ENCODE measurements around the gene CMTM1.
A peak's percentile ranks its signal among the peaks of the same experiment; 100 is the strongest.

The CMTM1 gene

GRCh38 chr16:66548068-66548467 lies 18.2 kb upstream of the CMTM1 start:
- no peak overlapping the region for H3K27ac ChIP-seq
- H4K20me1 ChIP-seq (ENCODE audit: insufficient read depth): no peaks in the 10 kb centered on the region
- H3K36me3 ChIP-seq (ENCODE audit: insufficient read depth): no peaks in the 10 kb centered on the region
- H3K4me3 ChIP-seq (IDR thresholded peaks at IDR 0.05; ENCODE audit: insufficient read depth, low read depth, low read length): no peak overlapping the region
- no peaks in the 10 kb centered on the region for H3K27me3 ChIP-seq (ENCODE audit: insufficient read depth, low read depth)
- peaks cover 37% of the 10 kb centered on the region for H3K4me1 ChIP-seq (ENCODE audit: low read depth, poor library complexity, severe bottlenecking)
- H3K9ac ChIP-seq: no peak overlapping the region
- H2AFZ ChIP-seq (ENCODE audit: low read depth): no peak overlapping the region
- TF ChIP-seq CTCF (conservative IDR thresholded peaks at IDR 0.05; ENCODE audit: low read depth, low read length): no peak
- peaks cover 4% of the 10 kb centered on the region for H3K79me2 ChIP-seq (ENCODE audit: insufficient read depth, low read depth)
- no peak overlapping the region for H3K4me2 ChIP-seq

- H3K4me3 ChIP-seq (IDR thresholded peaks at IDR 0.05; ENCODE audit: insufficient read depth, low read depth, low read length): no peak overlapping the region
- peak overlapping the region; percentile 75; the same call in 1 of the 2 replicates for H3K4me2 ChIP-seq
- H3K9ac ChIP-seq: no peak overlapping the region
- H3K79me2 ChIP-seq (ENCODE audit: insufficient read depth, low read depth): peaks cover 12% of the 10 kb centered on the region
- no peaks in the 10 kb centered on the region for H3K36me3 ChIP-seq (ENCODE audit: insufficient read depth)
- no peak for TF ChIP-seq CTCF (conservative IDR thresholded peaks at IDR 0.05; ENCODE audit: low read depth, low read length)
- H3K27me3 ChIP-seq (ENCODE audit: insufficient read depth, low read depth): no peaks in the 10 kb centered on the region
- no peaks in the 10 kb centered on the region for H4K20me1 ChIP-seq (ENCODE audit: insufficient read depth)
- H2AFZ ChIP-seq (ENCODE audit: low read depth): peak overlapping the region; percentile 82; the same call in 1 of the 2 replicates
- no peak overlapping the region for H3K27ac ChIP-seq
- H3K4me1 ChIP-seq (ENCODE audit: low read depth, poor library complexity, severe bottlenecking): peaks cover 44% of the 10 kb centered on the region
Measured at GRCh38 chr16:66548868-66549267, 17.4 kb upstream of the CMTM1 start.

- H3K4me1 ChIP-seq (ENCODE audit: low read depth, poor library complexity, severe bottlenecking): peaks cover 50% of the 10 kb centered on the region
- no peaks in the 10 kb centered on the region for H4K20me1 ChIP-seq (ENCODE audit: insufficient read depth)
- peak within 1 kb of the TSS; percentile 67 for H3K27ac ChIP-seq
Measured at GRCh38 chr16:66549284-66550131, 16.7 kb upstream of the CMTM1 start, which contains the start of gene TK2. TK2 (minus strand) TSS chr16:66550122; CDS start chr16:66550061, 61 bp downstream.

GRCh38 chr16:66551348-66551759 lies 14.9 kb upstream of the CMTM1 start:
- peak overlapping the region; percentile 93 for H3K4me2 ChIP-seq
- peaks cover 67% of the 10 kb centered on the region for H3K4me1 ChIP-seq (ENCODE audit: low read depth, poor library complexity, severe bottlenecking)
- no peak overlapping the region for H3K9ac ChIP-seq
- peak overlapping the region; percentile 82 for H2AFZ ChIP-seq (ENCODE audit: low read depth)
- no peak overlapping the region for H3K4me3 ChIP-seq (IDR thresholded peaks at IDR 0.05; ENCODE audit: insufficient read depth, low read depth, low read length)
- peaks cover 36% of the 10 kb centered on the region for H3K79me2 ChIP-seq (ENCODE audit: insufficient read depth, low read depth)
- no peaks in the 10 kb centered on the region for H3K27me3 ChIP-seq (ENCODE audit: insufficient read depth, low read depth)
- H4K20me1 ChIP-seq (ENCODE audit: insufficient read depth): no peaks in the 10 kb centered on the region
- peak overlapping the region; percentile 73 for H3K27ac ChIP-seq
- no peaks in the 10 kb centered on the region for H3K36me3 ChIP-seq (ENCODE audit: insufficient read depth)
- TF ChIP-seq CTCF (conservative IDR thresholded peaks at IDR 0.05; ENCODE audit: low read depth, low read length): peak; percentile 50; the same call in 1 of the 2 replicates

More at GRCh38 chr16:66549284-66550131, 16.7 kb upstream of the CMTM1 start, which contains the start of gene TK2:
- Histone ChIP-seq H3K79me2 (ENCODE audit: insufficient read depth, low read depth) (peaks cover 19% of the 10 kb centered on the region), H3K27me3 (ENCODE audit: insufficient read depth, low read depth) (no peaks in the 10 kb centered on the region), H3K4me2 (peak within 1 kb of the TSS; percentile 75), H3K4me3 (IDR thresholded peaks at IDR 0.05; ENCODE audit: insufficient read depth, low read depth, low read length) (no peak within 1 kb of the TSS), H3K9ac (peak within 1 kb of the TSS; percentile 88), H3K36me3 (ENCODE audit: insufficient read depth) (no peaks in the 10 kb centered on the region), H2AFZ (ENCODE audit: low read depth) (peak within 1 kb of the TSS; percentile 82)
- TF ChIP-seq CTCF (conservative IDR thresholded peaks at IDR 0.05; ENCODE audit: low read depth, low read length): no peak
